ENCODE data around the gene PRKACG. TPM values are rescaled to one million over a fixed set of nuclear protein-coding genes. Genes with fewer than 3 reads are reported as not detected.

PRKACG gene
- total RNA-seq, result not detected in 2 replicates

DNA sequence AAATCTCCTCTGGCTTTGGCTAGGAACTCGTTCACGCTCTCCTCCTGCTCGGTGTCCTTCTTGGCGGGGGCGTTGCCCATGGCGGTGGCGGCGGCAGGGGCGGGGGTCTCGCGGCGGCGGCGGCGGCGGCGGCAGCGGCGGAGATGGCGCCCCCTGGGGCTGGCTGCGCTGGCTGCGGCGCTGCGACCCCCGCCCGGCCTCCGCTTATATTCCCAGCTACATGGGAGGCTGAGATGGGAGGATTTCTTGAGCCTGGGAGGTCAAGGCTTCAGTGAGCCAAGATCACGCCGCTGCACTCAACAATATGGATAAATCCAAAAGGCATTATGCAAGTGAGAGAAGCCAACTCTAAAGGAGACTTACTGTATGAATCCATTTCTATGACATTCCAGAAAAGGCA lies at the start of gene PRKACG:
PRKACG (minus strand) TSS at position 101 of the 400 bp plus-strand sequence; CDS start at position 80, 21 bp downstream.

DNA sequence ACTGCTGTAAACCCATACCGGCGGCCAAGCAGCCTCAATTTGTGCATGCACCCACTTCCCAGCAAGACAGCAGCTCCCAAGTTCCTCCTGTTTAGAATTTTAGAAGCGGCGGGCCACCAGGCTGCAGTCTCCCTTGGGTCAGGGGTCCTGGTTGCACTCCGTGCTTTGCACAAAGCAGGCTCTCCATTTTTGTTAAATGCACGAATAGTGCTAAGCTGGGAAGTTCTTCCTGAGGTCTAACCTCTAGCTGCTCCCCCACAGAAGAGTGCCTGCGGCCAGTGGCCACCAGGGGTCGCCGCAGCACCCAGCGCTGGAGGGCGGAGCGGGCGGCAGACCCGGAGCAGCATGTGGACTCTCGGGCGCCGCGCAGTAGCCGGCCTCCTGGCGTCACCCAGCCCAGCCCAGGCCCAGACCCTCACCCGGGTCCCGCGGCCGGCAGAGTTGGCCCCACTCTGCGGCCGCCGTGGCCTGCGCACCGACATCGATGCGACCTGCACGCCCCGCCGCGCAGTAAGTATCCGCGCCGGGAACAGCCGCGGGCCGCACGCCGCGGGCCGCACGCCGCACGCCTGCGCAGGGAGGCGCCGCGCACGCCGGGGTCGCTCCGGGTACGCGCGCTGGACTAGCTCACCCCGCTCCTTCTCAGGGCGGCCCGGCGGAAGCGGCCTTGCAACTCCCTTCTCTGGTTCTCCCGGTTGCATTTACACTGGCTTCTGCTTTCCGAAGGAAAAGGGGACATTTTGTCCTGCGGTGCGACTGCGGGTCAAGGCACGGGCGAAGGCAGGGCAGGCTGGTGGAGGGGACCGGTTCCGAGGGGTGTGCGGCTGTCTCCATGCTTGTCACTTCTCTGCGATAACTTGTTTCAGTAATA lies 21.8 kb upstream of the PRKACG start, which contains the start of gene FXN:
FXN (plus strand) TSS at position 315 of the 871 bp plus-strand sequence; CDS start at position 346, 31 bp downstream.

Other genes starting within 250 kb of the PRKACG start
- 8.9 and 9.5 TPM in 2 replicates for gene FXN, start 21.6 kb upstream of the PRKACG start, total RNA-seq
- gene TJP2, start 160.2 kb upstream of the PRKACG start, total RNA-seq, result 108 and 165 TPM in 2 replicates

All from vein endothelial cell (primary cell).